GM23248 (cell line): ENCODE measurements around the gene NAV2. TPM values are rescaled to one million over a fixed set of nuclear protein-coding genes. Genes with fewer than 3 reads are reported as not detected.
A peak's percentile ranks its signal among the peaks of the same experiment; 100 is the strongest.

Experiments used
- DNase-seq: peaks from one replicate; pipeline ENCODE4 v3.0.0-alpha.2; 2015
- H2AFZ ChIP-seq: fragments of 200-600 bp; sonication (generic); 2 replicates; pipeline ENCODE4 v1.6.1; 2016; ENCODE audit warnings: antibody characterized with exemption
- H3F3A ChIP-seq: fragments of 200-600 bp; sonication (generic); 2 replicates; pipeline ENCODE4 v1.6.1; 2016; ENCODE audit warnings: mild to moderate bottlenecking, antibody characterized with exemption, mixed run types; ENCODE audit not compliant: insufficient read depth
- H3K27ac ChIP-seq: fragments of 200-600 bp; sonication (generic); 2 replicates; pipeline ENCODE4 v1.5.1; 2016; ENCODE audit warnings: mild to moderate bottlenecking
- H3K27me3 ChIP-seq: fragments of 200-600 bp; sonication (generic); replicated peaks from 2 replicates; pipeline ENCODE4 v1.6.1; 2016; ENCODE audit warnings: mild to moderate bottlenecking; ENCODE audit not compliant: insufficient read depth
- H3K36me3 ChIP-seq: fragments of 200-600 bp; sonication (generic); 2 replicates; pipeline ENCODE4 v1.6.1; 2016; ENCODE audit warnings: low read depth, mild to moderate bottlenecking
- H3K4me1 ChIP-seq: fragments of 200-600 bp; sonication (generic); 2 replicates; pipeline ENCODE4 v1.6.1; 2016; ENCODE audit warnings: mild to moderate bottlenecking; ENCODE audit not compliant: insufficient read depth
- H3K4me2 ChIP-seq: fragments of 200-600 bp; sonication (generic); one replicate; pipeline ENCODE4 v1.6.1; 2016; ENCODE audit warnings: mild to moderate bottlenecking; ENCODE audit not compliant: unreplicated experiment
- H3K4me3 ChIP-seq: fragments of 200-600 bp; sonication (generic); 2 replicates; pipeline ENCODE4 v1.5.1; 2016; ENCODE audit warnings: mild to moderate bottlenecking
- H3K79me2 ChIP-seq: fragments of 200-600 bp; sonication (generic); 2 replicates; pipeline ENCODE4 v1.6.1; 2016; ENCODE audit warnings: mild to moderate bottlenecking; ENCODE audit not compliant: insufficient read depth
- H3K9ac ChIP-seq: fragments of 200-600 bp; sonication (generic); 2 replicates; pipeline ENCODE4 v1.6.1; 2016; ENCODE audit warnings: mild to moderate bottlenecking
- H3K9me2 ChIP-seq: fragments of 200-600 bp; sonication (generic); 2 replicates; pipeline ENCODE4 v1.6.1; 2016; ENCODE audit warnings: mixed run types, mild to moderate bottlenecking, moderate library complexity; ENCODE audit not compliant: insufficient read depth
- H3K9me3 ChIP-seq: fragments of 200-600 bp; sonication (generic); one replicate; pipeline ENCODE4 v1.6.1; 2017; ENCODE audit warnings: low read depth
- H4K20me1 ChIP-seq: fragments of 200-600 bp; sonication (generic); 2 replicates; pipeline ENCODE4 v1.6.0; 2016; ENCODE audit not compliant: insufficient read depth
- EZH2 ChIP-seq: fragments of 200-600 bp; sonication (generic); IDR thresholded peaks from 2 replicates; pipeline ENCODE4 v1.6.1; 2018; ENCODE audit warnings: antibody characterized with exemption, mild to moderate bottlenecking; ENCODE audit not compliant: insufficient read depth, poor library complexity, severe bottlenecking
- EZH2phosphoT487 ChIP-seq: fragments of 200-600 bp; sonication (generic); IDR thresholded peaks from 2 replicates; pipeline ENCODE4 v1.6.1; 2018; ENCODE audit warnings: antibody characterized with exemption, moderate library complexity, mild to moderate bottlenecking, low read depth; ENCODE audit not compliant: insufficient read depth
- WGBS, 2 experiments: methylation state at CpG; one replicate each; pipeline ENCODE4 v1.1.6; 2015 to 2017; ENCODE audit warnings: low lambda C conversion rate in 2 of 2, low coverage in 1 of 2; ENCODE audit errors: missing lambda C conversion rate in 2 of 2; 5-methylcytosine and 5-hydroxymethylcytosine counted together
- in situ Hi-C: fragments of 300-500 bp; cut with MboI; formaldehyde crosslinking; loops from 2 replicates; pipeline ENCODE4 v1.15.0; 2020
- polyA plus RNA-seq: library from polyadenylated mRNA; unstranded; fragments of >200 nt; fragmentation: Nextera tagmentation; extraction: Ambion mirVana; gene quantifications from 2 replicates; pipeline ENCODE4 v1.2.1, GENCODE V29; 2016
- total RNA-seq: library from RNA; depleted of rRNA; stranded (reverse); fragments of >200 nt; shearing (Covaris generic); gene quantifications from 2 replicates; pipeline ENCODE4 v1.2.3, GENCODE V29; 2014

Gene NAV2
- total and polyA plus RNA-seq, 2 experiments from 2014 or later = 5.7 to 11.9 TPM

GRCh38 chr11:19933801-19934488, 221.3 kb downstream of the NAV2 start:
- Histone ChIP-seq H3K4me3 (no peak overlapping the region), H3K9me2 (no peaks in the 10 kb centered on the region), H3K79me2 (peaks cover 24% of the 10 kb centered on the region; the same call in 1 of the 2 replicates), H3K4me2 (peak overlapping the region; percentile 29), H3F3A (peaks cover 48% of the 10 kb centered on the region), H3K27me3 (no peaks in the 10 kb centered on the region), H3K9me3 (no peaks in the 10 kb centered on the region), H3K4me1 (peaks cover 49% of the 10 kb centered on the region), H4K20me1 (no peaks in the 10 kb centered on the region; the same call in 1 of the 2 replicates), H3K36me3 (no peaks in the 10 kb centered on the region; the same call in 1 of the 2 replicates), H3K9ac (peak overlapping the region; percentile 48), H3K27ac (peak overlapping the region; percentile 79), H2AFZ (no peak overlapping the region)
- in situ Hi-C loops = loop anchor here (25.0 kb wide), 1 partner anchor 403 kb away; no protein-coding TSS in a partner anchor
- 93 to 94% methylated on average over 12 of the region's 12 CpGs for WGBS, 2 experiments
- DNase-seq = no peak
- TF ChIP-seq EZH2 = no peak
- no peak for TF ChIP-seq EZH2phosphoT487

- Histone ChIP-seq H3K4me1 (peaks cover 40% of the 10 kb centered on the region), H3K36me3 (no peaks in the 10 kb centered on the region; the same call in 1 of the 2 replicates), H4K20me1 (no peaks in the 10 kb centered on the region; the same call in 1 of the 2 replicates), H3K9me2 (no peaks in the 10 kb centered on the region), H3K4me2 (peak overlapping the region; percentile 29), H3K9me3 (no peaks in the 10 kb centered on the region), H3K27me3 (no peaks in the 10 kb centered on the region), H2AFZ (no peak overlapping the region), H3K79me2 (peaks cover 29% of the 10 kb centered on the region), H3K4me3 (no peak overlapping the region), H3K27ac (peak overlapping the region; percentile 79), H3K9ac (peak overlapping the region; percentile 48), H3F3A (peaks cover 42% of the 10 kb centered on the region)
- in situ Hi-C loops = loop anchor here (25.0 kb wide), 1 partner anchor 402 kb away; no protein-coding TSS in a partner anchor
- WGBS, 2 experiments = 24 to 26% methylated on average over 3 of the region's 3 CpGs
- TF ChIP-seq EZH2 (no peak), EZH2phosphoT487 (no peak)
- DNase-seq = peak; percentile 96
Measured at GRCh38 chr11:19934828-19935259, 222.2 kb downstream of the NAV2 start.

DNA sequence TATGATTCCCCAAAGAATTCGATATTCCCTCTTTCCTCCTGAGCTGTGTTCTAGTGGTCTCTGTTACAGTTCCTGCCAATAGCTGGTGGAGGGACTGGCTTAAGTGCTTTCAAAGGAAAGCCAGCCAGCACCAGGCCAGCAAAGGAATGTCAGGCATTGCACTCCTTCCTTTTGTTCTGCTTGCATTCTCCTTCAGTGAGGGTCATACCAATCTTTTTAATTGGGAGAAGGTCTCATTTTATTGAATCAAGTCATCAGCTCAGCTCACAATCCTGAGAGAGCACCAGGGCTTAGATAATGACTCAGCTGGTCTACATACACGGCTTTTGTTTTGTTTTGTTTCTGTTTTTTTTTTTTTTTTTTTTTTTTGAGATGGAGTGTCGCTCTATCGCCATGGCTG, 222.9 kb downstream of the NAV2 start:
- no peaks in the 10 kb centered on the region; the same call in 1 of the 2 replicates for H3K36me3 ChIP-seq
- H3K9me3 ChIP-seq = no peaks in the 10 kb centered on the region
- no peak overlapping the region for H3K4me3 ChIP-seq
- no peaks in the 10 kb centered on the region for H3K27me3 ChIP-seq
- TF ChIP-seq EZH2 (no peak), EZH2phosphoT487 (no peak)
- no peak overlapping the region for H2AFZ ChIP-seq
- H3K4me1 ChIP-seq = peaks cover 37% of the 10 kb centered on the region
- peaks cover 29% of the 10 kb centered on the region for H3K79me2 ChIP-seq
- peak overlapping the region; percentile 48 for H3K9ac ChIP-seq
- H3F3A ChIP-seq = peaks cover 38% of the 10 kb centered on the region
- WGBS, 2 experiments = 67 to 74% methylated on average over 4 of the region's 4 CpGs
- peak; percentile 88 for DNase-seq
- in situ Hi-C loops = loop anchor here (25.0 kb wide), 1 partner anchor 402 kb away; no protein-coding TSS in a partner anchor
- peak overlapping the region; percentile 19 for H3K4me2 ChIP-seq
- H4K20me1 ChIP-seq = no peaks in the 10 kb centered on the region; the same call in 1 of the 2 replicates
- peak overlapping the region; percentile 79 for H3K27ac ChIP-seq
- H3K9me2 ChIP-seq = no peaks in the 10 kb centered on the region

- Histone ChIP-seq H3K27me3 (no peaks in the 10 kb centered on the region), H3K27ac (peak overlapping the region; percentile 79), H3K9me3 (no peaks in the 10 kb centered on the region), H3K9me2 (no peaks in the 10 kb centered on the region), H3F3A (peaks cover 38% of the 10 kb centered on the region), H4K20me1 (no peaks in the 10 kb centered on the region; the same call in 1 of the 2 replicates), H2AFZ (no peak overlapping the region), H3K9ac (no peak overlapping the region), H3K4me3 (no peak overlapping the region), H3K36me3 (peaks cover 1% of the 10 kb centered on the region; the same call in 1 of the 2 replicates), H3K79me2 (peaks cover 29% of the 10 kb centered on the region), H3K4me2 (no peak overlapping the region), H3K4me1 (peaks cover 28% of the 10 kb centered on the region)
- no peak for TF ChIP-seq EZH2phosphoT487
- no peak for TF ChIP-seq EZH2
- 93 to 94% methylated on average over 9 of the region's 9 CpGs for WGBS, 2 experiments
- DNase-seq = no peak
- in situ Hi-C loops = loop anchor here (25.0 kb wide), 1 partner anchor 401 kb away; no protein-coding TSS in a partner anchor
Measured at GRCh38 chr11:19936461-19936860, 223.8 kb downstream of the NAV2 start.
